ENCODE measurements around the gene SPTLC2.

Gene SPTLC2

GRCh38 chr14:77526266-77526665 lies 90.2 kb downstream of the SPTLC2 start:
- no peak overlapping the region for H3K4me3 ChIP-seq (ENCODE audit: low read depth, low read length)
- TF ChIP-seq, protein P1, sequence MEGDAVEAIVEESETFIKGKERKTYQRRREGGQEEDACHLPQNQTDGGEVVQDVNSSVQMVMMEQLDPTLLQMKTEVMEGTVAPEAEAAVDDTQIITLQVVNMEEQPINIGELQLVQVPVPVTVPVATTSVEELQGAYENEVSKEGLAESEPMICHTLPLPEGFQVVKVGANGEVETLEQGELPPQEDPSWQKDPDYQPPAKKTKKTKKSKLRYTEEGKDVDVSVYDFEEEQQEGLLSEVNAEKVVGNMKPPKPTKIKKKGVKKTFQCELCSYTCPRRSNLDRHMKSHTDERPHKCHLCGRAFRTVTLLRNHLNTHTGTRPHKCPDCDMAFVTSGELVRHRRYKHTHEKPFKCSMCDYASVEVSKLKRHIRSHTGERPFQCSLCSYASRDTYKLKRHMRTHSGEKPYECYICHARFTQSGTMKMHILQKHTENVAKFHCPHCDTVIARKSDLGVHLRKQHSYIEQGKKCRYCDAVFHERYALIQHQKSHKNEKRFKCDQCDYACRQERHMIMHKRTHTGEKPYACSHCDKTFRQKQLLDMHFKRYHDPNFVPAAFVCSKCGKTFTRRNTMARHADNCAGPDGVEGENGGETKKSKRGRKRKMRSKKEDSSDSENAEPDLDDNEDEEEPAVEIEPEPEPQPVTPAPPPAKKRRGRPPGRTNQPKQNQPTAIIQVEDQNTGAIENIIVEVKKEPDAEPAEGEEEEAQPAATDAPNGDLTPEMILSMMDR (IDR thresholded peaks at IDR 0.05; ENCODE audit: low read depth, low read length, missing control alignments), result no peak
- no peak for DNase-seq (ENCODE audit: low read depth)

GRCh38 chr14:77524536-77524935 lies 91.9 kb downstream of the SPTLC2 start:
- TF ChIP-seq, protein P1 (IDR thresholded peaks at IDR 0.05; ENCODE audit: low read depth, low read length, missing control alignments), result no peak
- H3K4me3 ChIP-seq (ENCODE audit: low read depth, low read length), result no peak overlapping the region
- DNase-seq (ENCODE audit: low read depth), result no peak

DNA sequence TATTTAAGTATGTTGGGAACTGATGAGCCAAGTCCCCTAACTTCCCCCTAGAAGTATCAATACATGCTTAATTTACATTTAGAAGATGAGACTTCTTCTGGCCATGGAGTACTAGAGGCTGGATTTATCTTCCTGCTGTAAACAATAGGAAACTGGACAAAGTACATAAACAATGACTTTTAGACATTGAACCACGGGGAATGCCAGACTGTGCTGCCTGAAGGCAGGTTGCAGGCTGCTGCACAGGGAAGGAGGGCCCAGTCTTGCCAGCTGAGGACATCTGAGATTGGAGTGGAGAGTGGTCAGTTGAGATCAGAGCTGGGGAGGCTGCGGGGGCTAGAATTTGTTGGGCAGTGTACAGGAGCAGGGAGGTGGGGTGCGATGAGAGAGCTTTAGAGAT lies 93.3 kb downstream of the SPTLC2 start:
- TF ChIP-seq, protein P1 (IDR thresholded peaks at IDR 0.05; ENCODE audit: low read depth, low read length, missing control alignments), result no peak
- DNase-seq (ENCODE audit: low read depth), result no peak
- H3K4me3 ChIP-seq (ENCODE audit: low read depth, low read length), result no peak overlapping the region

GRCh38 chr14:77520555-77520954 lies 95.9 kb downstream of the SPTLC2 start:
- DNase-seq (ENCODE audit: low read depth), result no peak
- TF ChIP-seq, protein P1 (IDR thresholded peaks at IDR 0.05; ENCODE audit: low read depth, low read length, missing control alignments), result no peak
- no peak overlapping the region for H3K4me3 ChIP-seq (ENCODE audit: low read depth, low read length)

DNA sequence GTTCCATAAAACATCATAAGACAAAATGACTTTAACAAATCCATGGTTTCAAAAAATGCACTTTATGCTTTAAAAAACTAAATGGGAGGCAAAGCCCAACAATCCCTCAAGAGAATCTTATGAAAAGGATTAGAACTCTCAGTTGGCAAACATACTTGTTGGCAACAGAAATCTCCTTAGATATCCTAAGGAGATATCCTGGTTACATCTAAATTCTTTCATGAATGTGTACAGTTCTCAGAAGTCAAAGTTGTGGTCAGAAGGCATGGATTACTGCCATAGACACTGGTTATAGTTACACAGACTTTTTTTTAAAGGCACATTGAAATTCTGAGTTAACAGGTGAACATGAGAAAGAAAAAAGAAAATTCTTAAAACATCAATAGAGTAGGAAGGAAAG lies 100.3 kb downstream of the SPTLC2 start:
- DNase-seq (ENCODE audit: low read depth), result no peak
- H3K4me3 ChIP-seq (ENCODE audit: low read depth, low read length), result no peak overlapping the region
- TF ChIP-seq, protein P1 (IDR thresholded peaks at IDR 0.05; ENCODE audit: low read depth, low read length, missing control alignments), result no peak

- DNase-seq (ENCODE audit: low read depth), result no peak
- TF ChIP-seq, protein P1 (IDR thresholded peaks at IDR 0.05; ENCODE audit: low read depth, low read length, missing control alignments), result no peak
- no peak overlapping the region for H3K4me3 ChIP-seq (ENCODE audit: low read depth, low read length)
These were observed 104.8 kb downstream of the SPTLC2 start for GRCh38 chr14:77511486-77512162.

- no peak overlapping the region for H3K4me3 ChIP-seq (ENCODE audit: low read depth, low read length)
- TF ChIP-seq, protein P1 (IDR thresholded peaks at IDR 0.05; ENCODE audit: low read depth, low read length, missing control alignments), result no peak
- no peak for DNase-seq (ENCODE audit: low read depth)
These were observed 107.1 kb downstream of the SPTLC2 start for GRCh38 chr14:77509366-77509765.
